ENCODE data around the gene TRPM5. TPM values are rescaled to one million over a fixed set of nuclear protein-coding genes. Genes with fewer than 3 reads are reported as not detected.

TRPM5 gene
- total and polyA plus RNA-seq, 8 donors = 0.15 to 11.6 (median 0.45) TPM; not detected in 1

DNA sequence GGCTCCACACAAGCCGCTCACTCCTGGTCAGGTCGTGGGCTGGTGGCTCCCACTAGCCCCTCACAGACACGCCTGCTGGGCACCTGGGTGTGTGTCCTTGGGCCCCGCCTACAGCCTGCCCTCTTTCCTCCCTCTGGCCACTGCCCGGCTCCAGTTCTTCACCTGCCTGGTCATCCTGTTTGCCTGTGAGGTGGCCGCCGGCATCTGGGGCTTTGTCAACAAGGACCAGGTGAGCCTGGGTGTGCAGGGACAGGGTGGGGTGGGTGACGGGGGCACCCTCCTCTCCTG lies 49.6 kb downstream of the TRPM5 start:
- WGBS, 5 donors = 60 to 91% (median 71%) methylated on average over 6 to 8 of the region's 8 CpGs
- no peak for DNase-seq
- Histone ChIP-seq H3K4me3 (no peak overlapping the region), H3K4me1 (peaks cover 24 to 67% (median 47%) of the 10 kb centered on the region in 4 donors), H3K27me3 (no peaks in the 10 kb centered on the region), H3K27ac (peak overlapping the region in 3 of 5 donors; percentile 10 to 99 (median 80)), H3K9me3 (no peaks in the 10 kb centered on the region), H3K36me3 (peaks cover 58 to 90% (median 86%) of the 10 kb centered on the region in 4 donors)
- TF ChIP-seq POLR2A (IDR thresholded peaks at IDR 0.05) (no peak), EP300 (IDR thresholded peaks at IDR 0.05) (no peak), POLR2AphosphoS5 (IDR thresholded peaks at IDR 0.05) (no peak)
- TF ChIP-seq, protein P1, sequence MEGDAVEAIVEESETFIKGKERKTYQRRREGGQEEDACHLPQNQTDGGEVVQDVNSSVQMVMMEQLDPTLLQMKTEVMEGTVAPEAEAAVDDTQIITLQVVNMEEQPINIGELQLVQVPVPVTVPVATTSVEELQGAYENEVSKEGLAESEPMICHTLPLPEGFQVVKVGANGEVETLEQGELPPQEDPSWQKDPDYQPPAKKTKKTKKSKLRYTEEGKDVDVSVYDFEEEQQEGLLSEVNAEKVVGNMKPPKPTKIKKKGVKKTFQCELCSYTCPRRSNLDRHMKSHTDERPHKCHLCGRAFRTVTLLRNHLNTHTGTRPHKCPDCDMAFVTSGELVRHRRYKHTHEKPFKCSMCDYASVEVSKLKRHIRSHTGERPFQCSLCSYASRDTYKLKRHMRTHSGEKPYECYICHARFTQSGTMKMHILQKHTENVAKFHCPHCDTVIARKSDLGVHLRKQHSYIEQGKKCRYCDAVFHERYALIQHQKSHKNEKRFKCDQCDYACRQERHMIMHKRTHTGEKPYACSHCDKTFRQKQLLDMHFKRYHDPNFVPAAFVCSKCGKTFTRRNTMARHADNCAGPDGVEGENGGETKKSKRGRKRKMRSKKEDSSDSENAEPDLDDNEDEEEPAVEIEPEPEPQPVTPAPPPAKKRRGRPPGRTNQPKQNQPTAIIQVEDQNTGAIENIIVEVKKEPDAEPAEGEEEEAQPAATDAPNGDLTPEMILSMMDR (IDR thresholded peaks at IDR 0.05) = no peak
- intact Hi-C loops (cut with DNase I; ENCODE audit: low total_unique reads) = no loop called here

Other genes with a start within 250 kb of the TRPM5 start
- gene ASCL2, start 173.9 kb downstream of the TRPM5 start, total RNA-seq = 1 to 10 TPM in 1 of 5 donors, not detected in 4; 2.6 TPM
- 1 to 10 TPM in 2 of 3 donors, under 1 TPM in 1; 0.81 to 6.3 (median 1.8) TPM for gene ASCL2, start 173.9 kb downstream of the TRPM5 start, polyA plus RNA-seq
- 1 to 10 TPM in 1 of 5 donors, under 1 TPM in 2, not detected in 2; 0.72 to 1.3 (median 0.92) TPM for gene C11orf21, start 142.6 kb downstream of the TRPM5 start, total RNA-seq
- gene C11orf21, start 142.6 kb downstream of the TRPM5 start, polyA plus RNA-seq = 1 to 10 TPM in 1 of 3 donors, under 1 TPM in 2; 0.61 to 1.8 (median 0.63) TPM
- 1 to 10 TPM in 1 of 5 donors, not detected in 4; 1.5 TPM for gene TSPAN32, start 142.5 kb downstream of the TRPM5 start, total RNA-seq
- gene TSPAN32, start 142.5 kb downstream of the TRPM5 start, polyA plus RNA-seq = 1 to 10 TPM; 1.1 to 9.0 (median 3.1) TPM
- 100 to 1,000 TPM; 218 to 263 (median 227) TPM for gene CD81, start 67.2 kb downstream of the TRPM5 start, total RNA-seq
- gene CD81, start 67.2 kb downstream of the TRPM5 start, polyA plus RNA-seq = 100 to 1,000 TPM in 2 of 3 donors, 10 to 100 TPM in 1; 95.0 to 327 (median 120) TPM
- gene TSSC4, start 43.8 kb downstream of the TRPM5 start, total RNA-seq = 100 to 1,000 TPM in 1 of 5 donors, 10 to 100 TPM in 3, 1 to 10 TPM in 1; 9.4 to 147 (median 44.2) TPM
- gene TSSC4, start 43.8 kb downstream of the TRPM5 start, polyA plus RNA-seq = 10 to 100 TPM; 51.5 to 65.3 (median 54.9) TPM
- 100 to 1,000 TPM in 1 of 5 donors, 10 to 100 TPM in 4; 12.1 to 155 (median 75.9) TPM for gene KCNQ1, start 494 bp upstream of the TRPM5 start, total RNA-seq
- 10 to 100 TPM; 29.3 to 55.8 (median 42.2) TPM for gene KCNQ1, start 494 bp upstream of the TRPM5 start, polyA plus RNA-seq

All from stomach (tissue), 9 donors.